Mesenchymal stem cell (in vitro differentiated cells and primary cell): ENCODE data around the gene MS4A8.
"Not testable (repeated sequence)": the region's sequence is repeated elsewhere in the genome, so short reads cannot be mapped to it uniquely, and the experiment has no call there.

Source experiments
- DNase-seq: peaks from one replicate; pipeline ENCODE4 v3.0.0-alpha.2; 2013
- H2AFZ ChIP-seq: one replicate; pipeline ENCODE4 v1.6.1; 2013; ENCODE audit warnings: low read depth, mild to moderate bottlenecking, control low read depth, inconsistent platforms, low read length, moderate library complexity
- H2AK5ac ChIP-seq: 2 replicates; pipeline ENCODE4 v1.6.1; 2013; ENCODE audit warnings: low read length, moderate library complexity, mild to moderate bottlenecking, inconsistent platforms; ENCODE audit not compliant: severe bottlenecking
- H2BK120ac ChIP-seq: one replicate; pipeline ENCODE4 v1.6.1; 2013; ENCODE audit warnings: low read depth, mild to moderate bottlenecking, inconsistent platforms, low read length, moderate library complexity
- H2BK12ac ChIP-seq, 2 experiments: one replicate each; pipeline ENCODE4 v1.6.1; 2013; ENCODE audit warnings: inconsistent platforms in 2 of 2, low read length in 2 of 2, mild to moderate bottlenecking in 2 of 2, moderate library complexity in 2 of 2, control low read depth in 1 of 2
- H2BK15ac ChIP-seq: one replicate; pipeline ENCODE4 v1.6.1; 2013; ENCODE audit warnings: mild to moderate bottlenecking, low read depth, inconsistent platforms; ENCODE audit not compliant: poor library complexity, severe bottlenecking
- H2BK5ac ChIP-seq: 2 replicates; pipeline ENCODE4 v1.6.1; 2013; ENCODE audit warnings: low read depth, mild to moderate bottlenecking, low read length, control low read depth, inconsistent platforms; ENCODE audit not compliant: poor library complexity, severe bottlenecking
- H3K14ac ChIP-seq, 2 experiments: one replicate each; pipeline ENCODE4 v1.6.1; 2013; ENCODE audit warnings: inconsistent platforms in 2 of 2, low read length in 2 of 2, control low read depth in 1 of 2, mild to moderate bottlenecking in 1 of 2, moderate library complexity in 1 of 2
- H3K18ac ChIP-seq, 2 experiments: one replicate each; pipeline ENCODE4 v1.6.1; 2013; ENCODE audit warnings: inconsistent platforms in 2 of 2, low read length in 2 of 2, control low read depth in 1 of 2, low read depth in 1 of 2, mild to moderate bottlenecking in 1 of 2
- H3K23ac ChIP-seq, 2 experiments: one replicate each; pipeline ENCODE4 v1.6.1; 2013; ENCODE audit warnings: inconsistent platforms in 2 of 2, low read length in 2 of 2, mild to moderate bottlenecking in 2 of 2, moderate library complexity in 2 of 2, control low read depth in 1 of 2
- H3K27ac ChIP-seq: 2 replicates; pipeline ENCODE4 v1.5.1; 2013; ENCODE audit warnings: mild to moderate bottlenecking, moderate library complexity, low read length, control low read depth, inconsistent platforms; ENCODE audit not compliant: poor library complexity, severe bottlenecking
- H3K27me3 ChIP-seq, 2 experiments: 2 replicates each; pipeline versions ENCODE4 v1.6.1 to v1.7.0; 2013; ENCODE audit warnings: low read length in 2 of 2, mild to moderate bottlenecking in 2 of 2, moderate library complexity in 2 of 2, control low read depth in 1 of 2, inconsistent platforms in 1 of 2; ENCODE audit not compliant: control insufficient read depth in 1 of 2, insufficient read depth in 1 of 2
- H3K36me3 ChIP-seq, 2 experiments: 2 replicates each; pipeline versions ENCODE4 v1.6.1 to v1.7.0; 2013; ENCODE audit warnings: low read length in 2 of 2, control low read depth in 1 of 2, inconsistent platforms in 1 of 2, low read depth in 1 of 2, mild to moderate bottlenecking in 1 of 2; ENCODE audit not compliant: insufficient read depth in 2 of 2, control insufficient read depth in 1 of 2
- H3K4ac ChIP-seq, 2 experiments: one replicate each; pipeline ENCODE4 v1.6.1; 2013; ENCODE audit warnings: inconsistent platforms in 2 of 2, low read length in 2 of 2, mild to moderate bottlenecking in 2 of 2, moderate library complexity in 2 of 2, control low read depth in 1 of 2, low read depth in 1 of 2
- H3K4me1 ChIP-seq: 2 replicates; pipeline ENCODE4 v1.6.1; 2013; ENCODE audit warnings: low read depth, low read length, control low read depth; ENCODE audit not compliant: control insufficient read depth, insufficient read depth
- H3K4me2 ChIP-seq: 2 replicates; pipeline ENCODE4 v1.6.1; 2013; ENCODE audit warnings: low read length, mild to moderate bottlenecking, inconsistent platforms; ENCODE audit not compliant: poor library complexity, severe bottlenecking
- H3K4me3 ChIP-seq, 2 experiments: 2 replicates each; pipeline versions ENCODE4 v1.5.1 to v1.7.0; 2013; ENCODE audit warnings: low read length in 2 of 2, mild to moderate bottlenecking in 2 of 2, control low read depth in 1 of 2, low read depth in 1 of 2; ENCODE audit not compliant: insufficient read depth in 1 of 2
- H3K79me1 ChIP-seq: replicated peaks from 2 replicates; pipeline ENCODE4 v1.6.1; 2013; ENCODE audit warnings: mild to moderate bottlenecking, control low read depth, low read length, inconsistent platforms; ENCODE audit not compliant: poor library complexity, severe bottlenecking
- H3K9ac ChIP-seq: 2 replicates; pipeline ENCODE4 v1.7.0; 2013; ENCODE audit warnings: mild to moderate bottlenecking, low read length, moderate library complexity
- H3K9me3 ChIP-seq: 2 replicates; pipeline ENCODE4 v1.7.0; 2013; ENCODE audit warnings: mild to moderate bottlenecking, low read length; ENCODE audit not compliant: control insufficient read depth
- H4K8ac ChIP-seq: one replicate; pipeline ENCODE4 v1.6.1; 2013; ENCODE audit warnings: inconsistent platforms, mild to moderate bottlenecking, low read length, moderate library complexity
- H4K91ac ChIP-seq: one replicate; pipeline ENCODE4 v1.6.1; 2013; ENCODE audit warnings: mild to moderate bottlenecking, low read length, inconsistent platforms
- WGBS: methylation state at CpG from one replicate; pipeline ENCODE4 v1.1.7; 2013; ENCODE audit warnings: mixed read lengths; 5-methylcytosine and 5-hydroxymethylcytosine counted together

Gene MS4A8

DNA sequence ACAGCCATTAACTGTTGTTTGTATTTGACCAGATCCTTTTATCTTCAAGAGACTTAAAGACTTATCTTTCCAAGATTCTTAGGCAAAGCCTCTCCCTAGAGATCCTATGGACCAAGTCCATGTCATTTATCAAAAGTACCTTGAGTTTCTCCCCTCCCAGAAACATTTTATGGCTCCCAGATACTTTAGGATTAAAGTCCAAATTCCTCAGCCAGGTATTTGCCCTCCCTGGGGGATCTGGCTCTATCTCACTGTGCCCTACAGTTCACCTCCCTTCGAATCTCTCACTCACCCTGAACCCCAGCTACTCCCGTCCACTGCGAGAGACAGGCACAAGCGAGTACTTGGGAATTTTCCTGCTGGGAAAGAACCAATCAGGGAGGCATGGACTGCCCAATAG is 11.9 kb downstream of the MS4A8 start:
- 58% methylated on average over 2 of the region's 4 CpGs for WGBS
- H2BK12ac ChIP-seq, result no peak overlapping the region
- H2AK5ac ChIP-seq, result no peak overlapping the region
- no peak overlapping the region for H3K4ac ChIP-seq
- no peak overlapping the region for H3K27ac ChIP-seq
- H4K91ac ChIP-seq, result no peak overlapping the region
- no peak overlapping the region for H4K8ac ChIP-seq
- no peaks in the 10 kb centered on the region for H3K9me3 ChIP-seq
- H2BK15ac ChIP-seq, result no peak overlapping the region
- H3K4me3 ChIP-seq, result no peak overlapping the region
- DNase-seq, result no peak
- H3K4me1 ChIP-seq, result no peaks in the 10 kb centered on the region
- peaks cover 7 to 15% of the 10 kb centered on the region in 2 experiments for H3K27me3 ChIP-seq
- no peak overlapping the region for H3K14ac ChIP-seq
- no peak overlapping the region for H2BK5ac ChIP-seq
- no peak overlapping the region for H3K4me2 ChIP-seq
- H3K9ac ChIP-seq, result no peak overlapping the region
- no peak overlapping the region for H3K23ac ChIP-seq
- H3K18ac ChIP-seq, result no peak overlapping the region
- no peak overlapping the region for H2AFZ ChIP-seq
- no peaks in the 10 kb centered on the region for H3K79me1 ChIP-seq
- no peaks in the 10 kb centered on the region for H3K36me3 ChIP-seq
- no peak overlapping the region for H2BK120ac ChIP-seq

DNA sequence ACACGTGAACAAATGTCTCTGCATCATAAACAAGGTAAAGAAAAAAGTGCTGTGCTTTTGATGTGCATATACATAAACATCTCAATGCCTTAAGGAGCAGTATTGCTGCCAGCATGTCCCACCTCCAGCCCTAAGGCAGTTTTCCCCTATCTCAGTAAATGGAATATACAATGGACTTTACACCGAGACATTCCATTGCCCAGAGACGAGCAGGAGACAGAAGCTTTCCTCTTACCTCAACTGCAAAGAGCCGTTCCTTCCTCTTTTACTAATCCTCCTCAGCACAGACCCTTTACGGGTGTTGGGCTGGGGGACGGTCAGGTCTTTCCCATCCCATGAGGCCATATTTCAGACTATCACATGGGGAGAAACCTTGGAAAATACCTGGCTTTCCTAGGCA is 14.0 kb downstream of the MS4A8 start:
- H2BK120ac ChIP-seq, H3K9ac ChIP-seq, H4K91ac ChIP-seq, H2AFZ ChIP-seq, H2BK12ac ChIP-seq, H3K27ac ChIP-seq, H3K9me3 ChIP-seq, H2BK15ac ChIP-seq, H3K4me3 ChIP-seq, H3K4me2 ChIP-seq, H3K36me3 ChIP-seq, H4K8ac ChIP-seq, H3K14ac ChIP-seq, H3K18ac ChIP-seq, H2AK5ac ChIP-seq, H3K4me1 ChIP-seq, H3K4ac ChIP-seq, H3K23ac ChIP-seq, H2BK5ac ChIP-seq, H3K79me1 ChIP-seq, DNase-seq: not testable (repeated sequence)
- H3K27me3 ChIP-seq, result peaks cover 7 to 15% of the 10 kb centered on the region in 2 experiments
- WGBS, result 88% methylated on average over 4 of the region's 6 CpGs

DNA sequence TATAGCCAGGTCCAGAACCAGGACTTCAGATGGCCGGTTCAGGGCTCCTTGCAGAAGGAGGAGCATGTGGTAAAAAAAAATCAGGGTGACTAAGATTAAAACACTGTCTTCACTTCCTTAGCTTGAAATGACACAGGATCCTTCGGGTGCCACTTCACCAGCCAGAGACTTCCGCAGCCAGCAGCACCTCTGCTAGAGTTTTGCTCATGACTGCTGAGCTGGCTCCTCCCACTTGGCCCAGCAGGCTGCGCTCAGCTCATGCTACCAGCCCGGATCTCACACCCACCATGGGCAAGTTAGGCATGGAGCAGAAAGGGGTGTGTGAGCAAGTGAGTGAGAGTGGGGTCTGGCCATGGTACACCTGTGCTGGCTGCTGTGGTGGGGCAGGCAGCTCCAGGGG is 18.5 kb downstream of the MS4A8 start:
- Histone ChIP-seq H3K4me2 (no peak overlapping the region), H3K23ac (no peak overlapping the region), H3K14ac (no peak overlapping the region), H2AK5ac (no peak overlapping the region), H3K9me3 (no peaks in the 10 kb centered on the region), H3K4ac (no peak overlapping the region), H2AFZ (no peak overlapping the region), H3K4me3 (no peak overlapping the region), H3K79me1 (no peaks in the 10 kb centered on the region), H2BK12ac (no peak overlapping the region), H3K9ac (no peak overlapping the region), H3K27ac (no peak overlapping the region), H3K27me3 (peaks cover 0 to 2% of the 10 kb centered on the region in 2 experiments), H3K4me1 (no peaks in the 10 kb centered on the region), H4K8ac (no peak overlapping the region), H3K36me3 (no peaks in the 10 kb centered on the region), H4K91ac (no peak overlapping the region), H3K18ac (no peak overlapping the region), H2BK120ac (no peak overlapping the region), H2BK15ac (no peak overlapping the region), H2BK5ac (no peak overlapping the region)
- no peak for DNase-seq
- WGBS, result 84% methylated on average over 5 of the region's 5 CpGs

DNA sequence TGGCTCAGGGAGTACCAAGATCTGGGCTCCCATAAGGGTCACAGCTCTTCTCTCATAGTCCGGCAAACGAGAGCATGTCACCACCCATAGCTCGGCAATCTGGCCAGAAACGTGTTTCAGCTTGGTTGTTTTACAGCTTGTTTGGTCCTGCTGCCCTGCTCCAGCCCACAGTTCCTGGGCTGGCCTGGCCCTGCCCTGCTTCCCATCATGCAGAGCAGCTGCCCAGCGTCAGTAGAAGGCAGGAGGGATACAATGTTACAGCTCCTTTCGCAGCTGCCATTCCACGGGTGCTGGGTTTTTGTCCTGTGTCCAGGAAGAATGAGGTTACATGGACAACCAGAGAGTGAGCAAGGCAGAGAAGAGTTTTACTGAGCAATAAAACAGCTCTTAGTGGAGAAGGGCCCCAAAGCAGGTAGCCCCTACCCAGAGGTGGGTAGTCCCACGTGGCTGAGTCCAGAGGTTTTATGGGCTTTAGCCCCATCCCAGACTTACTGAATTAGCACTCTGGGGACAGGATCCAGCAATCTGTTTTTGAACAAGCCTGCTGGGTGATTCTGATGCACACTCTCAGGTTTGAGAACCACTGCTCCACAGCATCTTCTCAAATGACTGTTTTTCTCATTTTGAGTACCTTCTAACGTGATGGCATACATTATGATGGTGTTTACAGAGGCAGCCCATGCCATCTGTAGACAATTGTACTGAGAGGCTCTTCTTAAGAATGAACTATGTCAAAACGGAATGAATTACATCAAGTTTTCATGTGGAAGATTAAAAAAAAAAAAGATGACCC is 19.3 kb downstream of the MS4A8 start:
- H3K4me3 ChIP-seq, result no peak overlapping the region
- H3K79me1 ChIP-seq, result no peaks in the 10 kb centered on the region
- H3K27ac ChIP-seq, result no peak overlapping the region
- no peaks in the 10 kb centered on the region for H3K9me3 ChIP-seq
- H3K36me3 ChIP-seq, result no peaks in the 10 kb centered on the region
- H3K27me3 ChIP-seq, result peaks cover 0 to 4% of the 10 kb centered on the region in 2 experiments
- no peak overlapping the region for H3K9ac ChIP-seq
- H3K23ac ChIP-seq, result no peak overlapping the region
- WGBS, result 61% methylated on average over 10 of the region's 10 CpGs
- no peak overlapping the region for H3K4me2 ChIP-seq
- no peak overlapping the region for H3K14ac ChIP-seq
- no peak overlapping the region for H2BK5ac ChIP-seq
- no peak overlapping the region for H2AFZ ChIP-seq
- no peak overlapping the region for H4K91ac ChIP-seq
- DNase-seq, result no peak
- no peak overlapping the region for H2BK15ac ChIP-seq
- H2AK5ac ChIP-seq, result no peak overlapping the region
- no peak overlapping the region for H3K18ac ChIP-seq
- no peak overlapping the region for H2BK120ac ChIP-seq
- H2BK12ac ChIP-seq, result no peak overlapping the region
- no peak overlapping the region for H3K4ac ChIP-seq
- no peak overlapping the region for H4K8ac ChIP-seq
- H3K4me1 ChIP-seq, result no peaks in the 10 kb centered on the region
